ENCODE data around the gene C22orf39.

C22orf39 gene

GRCh38 chr22:19431649-19432132 is 15.8 kb downstream of the C22orf39 start, which contains the start of gene HIRA:
Gene HIRA, minus strand, starts transcription at chr22:19431733. Its CDS starts 257 bp downstream, at chr22:19431476.
- in situ Hi-C loops (cut with MboI; ENCODE audit: low sequenced_read_pairs): no loop called here

GRCh38 chr22:19430890-19431541 is 16.5 kb downstream of the C22orf39 start:
- in situ Hi-C loops (cut with MboI; ENCODE audit: low sequenced_read_pairs): no loop called here

GRCh38 chr22:19429950-19430889 is 17.3 kb downstream of the C22orf39 start:
- in situ Hi-C loops (cut with MboI; ENCODE audit: low sequenced_read_pairs): no loop called here

DNA sequence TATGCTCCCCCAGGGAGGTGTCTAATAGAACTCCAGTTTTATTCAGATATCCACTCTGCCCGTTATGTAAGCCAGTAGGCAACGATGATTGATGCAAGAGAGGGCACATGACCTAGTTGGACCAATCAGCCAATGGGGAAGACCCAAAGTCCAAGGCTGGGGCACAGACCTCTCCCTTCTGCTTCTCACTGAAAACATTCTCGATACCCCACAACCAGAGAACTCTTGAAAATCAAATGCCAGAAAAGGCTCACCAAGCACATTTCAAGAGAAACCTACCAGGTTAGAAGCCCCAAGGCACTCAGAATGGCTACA is 23.4 kb downstream of the C22orf39 start:
- in situ Hi-C loops (cut with MboI; ENCODE audit: low sequenced_read_pairs): no loop called here

GRCh38 chr22:19422440-19423301 is 24.8 kb downstream of the C22orf39 start:
- in situ Hi-C loops (cut with MboI; ENCODE audit: low sequenced_read_pairs): no loop called here

GRCh38 chr22:19420321-19420720 is 27.2 kb downstream of the C22orf39 start:
- in situ Hi-C loops (cut with MboI; ENCODE audit: low sequenced_read_pairs): no loop called here

GRCh38 chr22:19419464-19420178 is 27.9 kb downstream of the C22orf39 start:
- in situ Hi-C loops (cut with MboI; ENCODE audit: low sequenced_read_pairs): no loop called here

GRCh38 chr22:19419086-19419463 is 28.4 kb downstream of the C22orf39 start:
- in situ Hi-C loops (cut with MboI; ENCODE audit: low sequenced_read_pairs): no loop called here

DNA sequence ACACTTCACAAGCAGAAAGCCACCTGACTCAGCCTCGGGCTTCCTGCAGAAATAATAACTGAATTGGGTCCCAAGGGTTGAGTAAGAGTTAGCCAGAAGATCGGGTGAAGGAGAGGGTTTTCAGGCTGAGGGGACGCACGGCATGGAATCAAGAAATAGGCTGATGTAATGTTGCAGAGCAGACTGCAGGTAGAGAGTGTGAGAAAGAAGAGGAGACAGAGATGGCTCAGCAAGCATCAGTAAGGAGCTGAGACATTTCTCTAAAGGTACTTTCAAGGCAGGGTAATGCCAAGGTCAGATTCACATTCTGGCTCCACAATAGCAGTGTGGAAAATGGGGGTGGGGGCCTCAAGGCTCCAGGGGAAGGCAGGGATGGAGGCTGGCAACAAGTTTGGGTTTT is 34.6 kb downstream of the C22orf39 start:
- in situ Hi-C loops (cut with MboI; ENCODE audit: low sequenced_read_pairs): no loop called here

DNA sequence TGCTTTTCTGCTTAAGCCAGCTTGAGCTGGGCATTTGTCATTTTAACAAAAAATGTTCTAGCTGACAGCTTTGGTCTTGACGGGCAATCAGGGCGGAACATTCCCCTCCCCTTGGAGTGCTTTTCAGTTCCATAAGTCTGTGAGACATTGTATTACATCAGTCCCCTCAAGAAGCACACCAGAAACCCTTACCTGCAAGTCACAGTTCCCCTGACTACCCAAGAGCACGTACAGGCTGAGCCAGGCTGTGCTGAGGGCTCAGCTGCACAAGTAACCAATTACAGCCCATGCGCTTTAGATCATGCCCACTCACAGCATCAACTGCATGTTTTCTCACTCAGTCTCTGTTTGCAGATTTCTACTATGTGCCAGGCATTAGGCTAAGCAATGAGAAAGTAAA is 35.0 kb downstream of the C22orf39 start:
- in situ Hi-C loops (cut with MboI; ENCODE audit: low sequenced_read_pairs): no loop called here

- in situ Hi-C loops (cut with MboI; ENCODE audit: low sequenced_read_pairs): no loop called here
Observed at GRCh38 chr22:19411690-19412045, 35.8 kb downstream of the C22orf39 start.

- in situ Hi-C loops (cut with MboI; ENCODE audit: low sequenced_read_pairs): no loop called here
Observed at GRCh38 chr22:19410941-19411689, 36.4 kb downstream of the C22orf39 start.

- in situ Hi-C loops (cut with MboI; ENCODE audit: low sequenced_read_pairs): no loop called here
Observed at GRCh38 chr22:19407649-19408606, 39.6 kb downstream of the C22orf39 start.

- in situ Hi-C loops (cut with MboI; ENCODE audit: low sequenced_read_pairs): no loop called here
Observed at GRCh38 chr22:19406846-19407245, 40.7 kb downstream of the C22orf39 start.

GRCh38 chr22:19406281-19406811 is 41.2 kb downstream of the C22orf39 start:
- in situ Hi-C loops (cut with MboI; ENCODE audit: low sequenced_read_pairs): no loop called here

DNA sequence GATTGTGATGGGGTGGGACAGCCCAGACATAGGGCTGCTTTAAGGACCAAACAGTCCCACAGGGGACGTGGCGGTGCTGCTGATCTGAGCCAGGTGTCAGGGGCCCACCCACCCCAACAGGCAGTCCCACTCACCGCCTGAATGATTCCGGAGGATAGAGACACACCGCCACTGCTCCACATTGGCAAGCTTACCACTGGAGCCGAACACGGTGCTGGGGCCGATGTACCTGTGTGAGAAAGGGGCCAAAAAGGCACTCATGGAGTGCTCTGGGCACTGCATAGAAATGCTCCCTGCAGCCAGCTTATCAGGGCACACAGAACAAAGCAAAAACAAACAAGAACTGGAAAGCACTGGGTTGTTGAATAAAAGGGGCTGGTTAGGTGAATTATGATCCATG is 41.9 kb downstream of the C22orf39 start:
- in situ Hi-C loops (cut with MboI; ENCODE audit: low sequenced_read_pairs): no loop called here

DNA sequence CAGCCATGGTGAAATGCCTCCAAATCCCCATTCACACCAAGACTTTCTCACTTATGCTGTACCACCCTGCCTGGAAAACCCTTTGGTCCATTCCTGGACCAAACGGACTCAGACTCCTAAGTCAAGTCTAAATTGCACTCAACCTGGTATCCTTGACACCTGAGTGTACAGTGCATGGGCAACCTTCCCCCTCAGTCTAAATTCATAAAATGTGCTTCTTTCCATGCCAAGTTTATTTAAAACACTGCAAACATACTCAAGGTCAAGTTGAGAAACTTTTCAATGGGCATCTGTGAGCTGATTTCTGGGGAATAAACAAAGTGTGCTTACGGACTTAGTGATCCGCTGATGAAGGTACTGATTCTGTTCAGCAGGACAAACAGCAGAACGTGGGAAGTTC is 42.4 kb downstream of the C22orf39 start:
- in situ Hi-C loops (cut with MboI; ENCODE audit: low sequenced_read_pairs): no loop called here

GRCh38 chr22:19404676-19405075 is 42.8 kb downstream of the C22orf39 start:
- in situ Hi-C loops (cut with MboI; ENCODE audit: low sequenced_read_pairs): no loop called here
